HEK293 (cell line): Measurements from ENCODE around the gene TMEM240.

ENCODE experiments used
- CTCF ChIA-PET: fragments of 350-600 bp; formaldehyde crosslinking; extraction: SDS; loops from one replicate; lab custom pipeline; 2021; ENCODE audit warnings: antibody characterized with exemption; lab: Yijun Ruan, JAX
- POLR2A ChIA-PET: fragments of 300-600 bp; formaldehyde crosslinking; extraction: SDS; loops from one replicate; lab custom pipeline; 2020; ENCODE audit warnings: antibody characterized with exemption, inconsistent platforms; lab: Yijun Ruan, JAX
- H3K27ac ChIP-seq: fragments of 200-500 bp; sonication (Bioruptor generic); 2 replicates; pipeline ENCODE4 v1.5.1; 2014; ENCODE audit warnings: low read depth, low read length, control low read depth, inconsistent platforms; ENCODE audit errors: extremely low read depth
- H3K36me3 ChIP-seq, 2 experiments: fragments of 200-500 bp in 1 of 2; sonication (Bioruptor generic) in 1 of 2; 1 replicate in 1 of 2; 2 replicates in 1 of 2; pipeline ENCODE4 v1.5.1; 2014 to 2017; ENCODE audit warnings: inconsistent platforms in 2 of 2, low read length in 2 of 2; ENCODE audit not compliant: control insufficient read depth in 2 of 2, insufficient read depth in 1 of 2
- H3K4me1 ChIP-seq: fragments of 200-500 bp; sonication (Bioruptor generic); 2 replicates; pipeline ENCODE4 v1.5.1; 2014; ENCODE audit warnings: mild to moderate bottlenecking, low read length, inconsistent platforms; ENCODE audit not compliant: control insufficient read depth, insufficient read depth
- H3K4me3 ChIP-seq: 2 replicates; pipeline ENCODE4 v1.5.1; 2011; ENCODE audit warnings: low read depth, mild to moderate bottlenecking, control low read depth, low read length, moderate library complexity
- H3K9me3 ChIP-seq: fragments of 200-500 bp; sonication (Bioruptor generic); 2 replicates; pipeline ENCODE4 v1.5.1; 2014; ENCODE audit warnings: low read depth, low read length, inconsistent platforms; ENCODE audit not compliant: control insufficient read depth, insufficient read depth
- GFI1B ChIP-seq: fragments of 450-650 bp; formaldehyde crosslinking; IDR thresholded peaks from 2 replicates; pipeline ENCODE4 v1.5.1; 2016; ENCODE audit warnings: missing biosample characterization, missing genetic modification characterization
- GLIS1 ChIP-seq: fragments of 450-650 bp; formaldehyde crosslinking; IDR thresholded peaks from 2 replicates; pipeline ENCODE4 v1.5.1; 2016; ENCODE audit warnings: missing biosample characterization, missing genetic modification characterization
- OVOL3 ChIP-seq: fragments of 450-650 bp; formaldehyde crosslinking; IDR thresholded peaks from 2 replicates; pipeline ENCODE4 v1.5.1; 2016; ENCODE audit warnings: missing biosample characterization, missing genetic modification characterization
- PRDM4 ChIP-seq: fragments of 450-650 bp; formaldehyde crosslinking; IDR thresholded peaks from 2 replicates; pipeline ENCODE4 v1.5.1; 2017; ENCODE audit warnings: missing biosample characterization, missing genetic modification characterization
- RBAK ChIP-seq: fragments of 450-650 bp; formaldehyde crosslinking; IDR thresholded peaks from 2 replicates; pipeline ENCODE4 v1.5.1; 2016; ENCODE audit warnings: missing biosample characterization, missing genetic modification characterization
- ZBTB17 ChIP-seq: fragments of 450-650 bp; formaldehyde crosslinking; IDR thresholded peaks from 2 replicates; pipeline ENCODE4 v1.5.1; 2016; ENCODE audit warnings: missing biosample characterization, missing genetic modification characterization
- ZBTB49 ChIP-seq: fragments of 450-650 bp; formaldehyde crosslinking; IDR thresholded peaks from 2 replicates; pipeline ENCODE4 v1.5.1; 2016; ENCODE audit warnings: missing biosample characterization, missing genetic modification characterization, low read depth
- ZFP3 ChIP-seq: fragments of 450-650 bp; formaldehyde crosslinking; IDR thresholded peaks from 2 replicates; pipeline ENCODE4 v1.5.1; 2016; ENCODE audit warnings: low read depth, missing biosample characterization, missing genetic modification characterization
- ZIC2 ChIP-seq: fragments of 450-650 bp; formaldehyde crosslinking; IDR thresholded peaks from 2 replicates; pipeline ENCODE4 v1.5.1; 2016; ENCODE audit warnings: missing biosample characterization, missing genetic modification characterization
- ZNF121 ChIP-seq: fragments of 450-650 bp; formaldehyde crosslinking; IDR thresholded peaks from 2 replicates; pipeline ENCODE4 v1.5.1; 2016; ENCODE audit warnings: missing biosample characterization, missing genetic modification characterization
- ZNF133 ChIP-seq: fragments of 450-650 bp; formaldehyde crosslinking; IDR thresholded peaks from 2 replicates; pipeline ENCODE4 v1.5.1; 2016; ENCODE audit warnings: missing biosample characterization, missing genetic modification characterization
- ZNF202 ChIP-seq: fragments of 450-650 bp; formaldehyde crosslinking; IDR thresholded peaks from 2 replicates; pipeline ENCODE4 v1.5.1; 2016; ENCODE audit warnings: missing biosample characterization, missing genetic modification characterization, borderline replicate concordance
- ZNF239 ChIP-seq: fragments of 450-650 bp; formaldehyde crosslinking; IDR thresholded peaks from 2 replicates; pipeline ENCODE4 v1.5.1; 2016; ENCODE audit warnings: missing biosample characterization, missing genetic modification characterization
- ZNF26 ChIP-seq: fragments of 450-650 bp; formaldehyde crosslinking; IDR thresholded peaks from 2 replicates; pipeline ENCODE4 v1.5.1; 2016; ENCODE audit warnings: missing biosample characterization, missing genetic modification characterization
- ZNF302 ChIP-seq: fragments of 450-650 bp; formaldehyde crosslinking; IDR thresholded peaks from 2 replicates; pipeline ENCODE4 v1.5.1; 2016; ENCODE audit warnings: missing biosample characterization, missing genetic modification characterization, low read depth
- ZNF433 ChIP-seq: fragments of 450-650 bp; formaldehyde crosslinking; IDR thresholded peaks from 2 replicates; pipeline ENCODE4 v1.5.1; 2016; ENCODE audit warnings: missing biosample characterization, missing genetic modification characterization, low read depth
- ZNF555 ChIP-seq: fragments of 450-650 bp; formaldehyde crosslinking; conservative IDR thresholded peaks from 2 replicates; pipeline ENCODE4 v1.5.1; 2017; ENCODE audit warnings: missing biosample characterization, mild to moderate bottlenecking, missing genetic modification characterization, inconsistent platforms
- ZNF701 ChIP-seq: fragments of 450-650 bp; formaldehyde crosslinking; IDR thresholded peaks from 2 replicates; pipeline ENCODE4 v1.5.1; 2016; ENCODE audit warnings: missing biosample characterization, missing genetic modification characterization
- ZNF704 ChIP-seq: fragments of 450-650 bp; formaldehyde crosslinking; IDR thresholded peaks from 2 replicates; pipeline ENCODE4 v1.5.1; 2016; ENCODE audit warnings: missing biosample characterization, missing genetic modification characterization
- ZNF837 ChIP-seq: fragments of 450-650 bp; formaldehyde crosslinking; IDR thresholded peaks from 2 replicates; pipeline ENCODE4 v1.5.1; 2016; ENCODE audit warnings: missing biosample characterization, missing genetic modification characterization
- ZSCAN23 ChIP-seq: fragments of 450-650 bp; formaldehyde crosslinking; IDR thresholded peaks from 2 replicates; pipeline ENCODE4 v1.5.1; 2016; ENCODE audit warnings: missing biosample characterization, missing genetic modification characterization

TMEM240 gene

GRCh38 chr1:1491601-1492000 lies 48.8 kb downstream of the TMEM240 start:
- Histone ChIP-seq H3K4me3 (no peak overlapping the region), H3K36me3 (peaks cover 21 to 90% of the 10 kb centered on the region in 2 experiments; a peak in 2 of 3 replicates), H3K27ac (no peak overlapping the region), H3K9me3 (no peaks in the 10 kb centered on the region), H3K4me1 (no peaks in the 10 kb centered on the region)
- CTCF ChIA-PET = interaction anchor here (0.8 kb wide), 1 partner anchor 251 kb away, joined by 3 read pairs; no protein-coding TSS in a partner anchor
- POLR2A ChIA-PET = no interaction called here
- TF ChIP-seq PRDM4 (tag by site-specific recombination) (no peak), ZFP3 (tag by site-specific recombination) (no peak), ZNF133 (tag by site-specific recombination) (no peak), RBAK (peak; percentile 72; the same call in 1 of the 2 replicates)

- ChIA-PET POLR2A (no interaction called here), CTCF (no interaction called here)
Measured at GRCh38 chr1:1490633-1491230, 49.7 kb downstream of the TMEM240 start.

GRCh38 chr1:1489861-1490260 lies 50.6 kb downstream of the TMEM240 start:
- no peak overlapping the region for H3K4me3 ChIP-seq
- POLR2A ChIA-PET = interaction anchor here (0.7 kb wide), 1 partner anchor 9 kb away, joined by 3 read pairs; no protein-coding TSS in a partner anchor
- H3K36me3 ChIP-seq = peaks cover 21 to 89% of the 10 kb centered on the region in 2 experiments; a peak in 2 of 3 replicates
- H3K4me1 ChIP-seq = no peaks in the 10 kb centered on the region
- TF ChIP-seq ZBTB49 (tag by site-specific recombination) (no peak), ZNF555 (no peak), ZNF239 (tag by site-specific recombination) (no peak), ZIC2 (no peak), ZBTB17 (tag by site-specific recombination) (no peak), ZNF302 (tag by site-specific recombination) (no peak), ZSCAN23 (tag by site-specific recombination) (no peak), ZNF701 (tag by site-specific recombination) (no peak), ZNF26 (tag by site-specific recombination) (no peak), ZNF837 (tag by site-specific recombination) (no peak), OVOL3 (tag by site-specific recombination) (no peak), ZNF433 (tag by site-specific recombination) (no peak), ZNF704 (tag by site-specific recombination) (no peak)
- TF ChIP-seq, all 188 proteins: peak for 0
- CTCF ChIA-PET = no interaction called here
- no peak overlapping the region for H3K27ac ChIP-seq
- H3K9me3 ChIP-seq = no peaks in the 10 kb centered on the region

More at GRCh38 chr1:1490633-1491230, 49.7 kb downstream of the TMEM240 start:
- H3K36me3 ChIP-seq = peaks cover 21 to 90% of the 10 kb centered on the region in 2 experiments; a peak in 2 of 3 replicates
- TF ChIP-seq ZNF202 (no peak), ZNF121 (tag by site-specific recombination) (no peak), GFI1B (tag by site-specific recombination) (no peak), GLIS1 (tag by site-specific recombination) (no peak)
- H3K4me1 ChIP-seq = no peaks in the 10 kb centered on the region
- no peak overlapping the region for H3K4me3 ChIP-seq
- no peak overlapping the region for H3K27ac ChIP-seq
- no peaks in the 10 kb centered on the region for H3K9me3 ChIP-seq
